CD4-positive, alpha-beta T cell treated with Interleukin-12 subunit alpha and Interleukin-12 subunit beta, for 1 hour (primary cell): ENCODE measurements around the gene NHP2.
"Not testable (repeated sequence)": the region's sequence is repeated elsewhere in the genome, so short reads cannot be mapped to it uniquely, and the experiment has no call there.

Experiments used
- DNase-seq: peaks from one replicate; pipeline ENCODE4 v3.0.0-alpha.2; 2020

NHP2 gene

DNA sequence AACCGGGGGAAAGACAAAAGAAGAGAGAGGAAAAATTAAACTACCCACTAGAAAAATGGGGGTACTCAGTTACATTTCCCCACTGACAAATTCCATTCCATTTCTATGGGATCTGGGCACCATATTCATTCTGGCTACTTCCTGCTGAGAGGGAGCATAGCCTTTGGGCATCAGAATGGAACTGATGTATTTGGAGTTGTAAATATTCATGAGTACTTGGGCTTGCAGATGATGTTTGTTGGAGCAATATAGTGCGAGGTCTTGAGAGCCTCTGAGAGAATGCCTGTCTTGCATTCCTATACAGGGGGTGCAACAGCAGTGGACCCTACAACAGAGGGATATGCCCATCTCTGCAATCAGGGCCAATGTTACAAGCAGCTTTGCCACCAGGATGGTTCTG lies 16.8 kb upstream of the NHP2 start:
- DNase-seq = no peak

DNA sequence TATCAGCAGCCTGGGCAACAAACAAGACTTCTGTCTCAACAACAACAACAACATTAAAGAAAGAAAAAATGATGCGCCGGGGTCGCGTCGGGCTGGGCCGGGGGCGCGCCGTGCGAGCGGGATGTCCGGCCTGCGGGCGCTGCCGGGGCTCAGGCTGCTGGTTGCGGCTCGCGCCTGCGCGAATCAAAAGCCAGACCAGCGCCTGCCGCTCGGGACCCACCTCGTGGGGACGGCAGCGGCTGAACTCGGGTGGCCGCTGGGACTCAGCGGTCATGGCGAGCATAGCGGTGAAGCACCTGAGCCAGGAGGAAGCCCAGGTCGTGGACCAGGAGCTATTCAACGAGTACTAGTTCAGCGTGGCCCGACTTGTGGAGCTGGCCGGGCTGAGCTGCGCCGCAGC lies 11.9 kb upstream of the NHP2 start:
- DNase-seq = no peak

DNA sequence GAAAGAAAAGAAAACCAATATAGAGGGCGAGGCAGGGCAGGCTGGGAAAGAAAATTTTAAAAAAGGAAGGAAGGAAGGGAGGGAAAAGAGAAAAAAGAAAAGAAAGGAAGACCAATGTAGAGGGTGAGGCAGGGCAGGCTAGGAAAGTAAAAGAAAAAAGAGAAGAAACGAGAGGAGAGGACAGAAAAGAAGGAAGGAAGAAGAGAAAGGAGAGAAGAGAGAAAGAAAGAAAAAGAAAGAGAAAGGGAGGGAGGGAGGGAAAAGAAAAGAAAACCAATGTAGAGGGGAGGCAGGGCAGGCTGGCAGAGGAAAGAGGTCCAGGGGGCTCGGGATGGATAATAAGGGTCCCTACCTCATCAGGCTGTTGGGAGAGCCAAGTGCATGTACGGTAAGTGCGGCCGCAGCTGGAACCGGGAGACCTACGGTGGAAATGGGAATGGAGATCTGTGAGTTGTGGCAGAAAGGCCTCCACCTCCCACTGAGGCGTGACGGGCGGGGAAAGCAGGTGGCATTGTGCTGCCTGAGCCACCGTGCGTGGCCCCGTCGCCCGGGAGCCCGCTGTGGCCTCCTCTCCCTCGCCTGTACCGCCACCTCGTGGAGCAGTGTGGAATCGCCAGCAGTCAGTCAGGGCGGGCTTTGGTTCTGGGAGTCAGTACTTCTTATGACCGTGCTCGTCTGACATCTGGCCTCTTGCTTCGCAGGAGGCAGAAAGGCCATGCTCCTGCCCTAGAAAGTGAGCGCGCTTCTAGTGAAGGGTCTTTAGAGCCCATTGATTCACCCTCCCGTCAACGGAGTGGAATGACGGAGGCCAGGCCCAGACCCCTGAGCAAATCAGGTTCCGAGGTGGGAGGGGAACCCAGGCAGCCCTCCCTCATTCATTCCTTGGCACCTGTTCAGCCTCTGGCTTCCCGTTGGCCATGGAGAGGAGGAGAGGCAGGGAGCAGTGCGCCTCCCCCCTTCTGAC lies 10.4 kb upstream of the NHP2 start:
- DNase-seq = peak; percentile 91

DNA sequence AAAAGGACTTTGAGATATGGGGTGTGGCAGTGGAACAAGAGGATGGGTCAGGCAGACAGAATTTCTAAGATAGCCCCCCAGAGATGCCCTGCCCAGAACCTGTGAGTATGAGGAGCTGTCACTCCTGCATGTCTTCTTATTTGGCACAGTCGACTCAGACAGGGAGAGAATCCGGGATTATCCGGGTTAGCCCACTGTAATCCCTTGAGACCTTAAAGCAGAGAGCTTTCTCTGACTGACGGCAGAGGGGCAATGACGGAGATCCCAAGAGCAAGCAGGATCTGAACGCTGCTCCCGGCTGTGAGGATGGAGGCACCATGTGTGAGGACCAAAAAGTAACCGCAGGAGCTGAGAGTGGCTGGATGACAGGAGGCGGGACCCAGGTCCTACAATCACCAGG lies 8.8 kb upstream of the NHP2 start:
- DNase-seq = no peak

DNA sequence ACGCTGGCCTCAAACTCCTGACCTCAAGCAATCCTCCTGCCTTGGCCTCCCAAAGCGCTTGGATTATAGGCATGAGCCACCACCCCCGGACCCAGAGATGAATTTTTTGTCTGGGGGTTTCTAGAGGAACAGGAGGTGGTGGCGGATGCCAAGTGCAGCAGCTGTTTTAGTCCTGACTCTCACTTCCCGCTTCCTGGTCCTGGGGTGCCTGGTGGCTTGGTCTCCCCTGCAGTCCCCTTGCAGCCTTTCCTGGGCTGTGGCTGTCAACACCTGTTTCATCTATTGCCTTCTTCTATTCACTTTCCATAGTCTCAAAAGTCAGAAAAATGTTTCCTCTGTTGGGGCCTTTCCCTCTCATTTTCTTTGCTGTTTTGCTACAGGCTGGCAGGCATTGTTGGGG lies 6.5 kb upstream of the NHP2 start:
- DNase-seq = no peak

DNA sequence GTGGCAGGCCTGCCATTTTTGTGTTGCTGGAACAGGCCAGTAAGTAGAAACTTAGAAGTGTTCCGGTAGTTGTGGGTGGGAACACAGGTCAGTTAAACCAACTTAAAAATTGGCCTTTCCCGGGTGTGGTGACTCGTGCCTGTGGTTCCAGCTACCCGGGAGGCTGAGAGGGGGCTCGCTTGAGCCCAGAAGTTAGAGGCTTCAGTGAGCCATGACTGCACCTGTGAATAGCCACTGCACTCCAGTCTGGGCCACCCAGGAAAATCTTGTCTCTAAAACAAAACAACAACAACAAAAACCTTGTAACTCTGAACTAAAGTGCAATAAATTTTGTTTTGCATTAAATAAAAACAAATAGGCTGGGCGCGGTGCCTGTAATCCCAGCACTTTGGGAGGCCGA lies 1.4 kb upstream of the NHP2 start:
- no peak for DNase-seq

DNA sequence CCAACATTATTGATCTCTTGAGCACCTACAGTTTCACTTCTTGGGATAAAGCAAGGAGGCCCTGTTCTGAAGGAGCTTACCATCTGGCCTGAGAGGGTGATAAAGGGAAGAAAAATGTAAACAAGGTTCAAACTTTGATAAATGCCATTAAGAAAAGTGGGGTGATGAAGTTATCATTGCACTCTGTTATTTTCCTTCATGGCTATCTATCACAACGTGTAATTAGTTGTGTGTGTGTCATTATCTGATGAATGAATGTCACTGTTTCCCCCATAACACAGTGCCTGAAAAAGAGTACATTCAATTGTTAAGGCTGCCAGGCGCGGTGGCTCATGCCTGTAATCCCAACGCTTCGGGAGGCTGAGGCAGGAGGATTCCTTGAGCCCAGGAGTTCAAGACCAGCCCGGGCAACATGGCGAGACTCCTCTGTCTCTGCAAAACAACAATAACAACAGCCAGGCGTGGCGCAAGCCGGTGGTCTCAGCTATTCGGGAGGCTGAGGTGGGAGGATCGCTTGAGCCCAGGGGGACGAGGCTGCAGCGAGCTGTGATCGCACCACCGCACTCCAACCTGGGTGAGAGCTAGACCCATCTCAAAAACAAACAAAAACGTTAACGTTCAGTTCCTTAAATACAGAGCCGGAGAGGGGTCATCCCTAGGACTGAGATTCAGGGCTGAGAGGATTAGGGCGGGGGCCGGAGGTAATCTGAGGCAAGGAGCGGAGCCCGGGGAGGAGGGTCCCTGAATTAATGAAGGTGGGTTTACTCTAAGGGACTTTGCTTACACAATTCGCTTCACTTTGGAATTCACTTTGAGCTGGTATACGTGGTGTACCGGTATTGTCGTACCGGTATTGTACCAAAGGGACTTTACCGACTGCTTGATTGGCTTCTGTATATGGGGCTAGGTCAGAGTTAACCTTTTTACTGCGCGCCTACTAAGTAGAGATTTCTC lies 917 bp downstream of the NHP2 start:
- DNase-seq = no peak

DNA sequence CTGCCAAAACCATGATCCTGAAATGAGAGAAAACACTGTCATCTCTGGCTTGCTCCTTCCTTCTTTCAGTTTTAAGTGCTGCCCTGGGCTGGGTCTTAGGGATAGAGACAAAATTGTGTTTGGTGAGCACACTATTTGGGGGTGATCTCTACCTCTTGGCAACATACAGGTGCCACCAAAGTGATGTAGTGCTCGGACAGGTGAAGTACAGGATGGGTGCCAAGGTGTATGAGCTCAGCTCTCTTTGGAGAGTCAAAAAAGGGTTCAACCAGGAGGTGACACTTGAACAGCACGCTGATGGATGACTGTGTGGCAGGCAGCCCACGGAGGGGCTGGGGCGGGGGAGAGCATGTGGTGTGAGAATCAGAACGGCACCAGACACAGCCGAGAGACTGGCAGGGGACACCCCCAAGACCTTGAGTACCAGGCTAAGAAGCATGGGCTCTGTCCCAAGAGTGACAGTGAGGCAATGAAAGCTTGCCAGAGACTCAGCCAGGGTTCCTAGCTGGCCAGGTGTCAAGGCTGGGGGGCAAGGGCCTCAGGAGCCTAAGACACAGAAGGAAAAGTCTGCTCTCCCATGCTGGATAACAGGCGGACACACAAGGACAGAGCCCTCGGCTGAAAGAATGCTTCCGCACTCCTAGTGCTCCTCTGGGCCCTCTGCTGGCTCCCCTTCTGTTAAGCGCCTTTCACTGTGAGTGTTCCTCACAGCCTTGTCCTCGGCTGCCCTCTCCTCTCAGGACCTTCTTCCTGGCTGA lies 2.5 kb downstream of the NHP2 start:
- no peak for DNase-seq

DNA sequence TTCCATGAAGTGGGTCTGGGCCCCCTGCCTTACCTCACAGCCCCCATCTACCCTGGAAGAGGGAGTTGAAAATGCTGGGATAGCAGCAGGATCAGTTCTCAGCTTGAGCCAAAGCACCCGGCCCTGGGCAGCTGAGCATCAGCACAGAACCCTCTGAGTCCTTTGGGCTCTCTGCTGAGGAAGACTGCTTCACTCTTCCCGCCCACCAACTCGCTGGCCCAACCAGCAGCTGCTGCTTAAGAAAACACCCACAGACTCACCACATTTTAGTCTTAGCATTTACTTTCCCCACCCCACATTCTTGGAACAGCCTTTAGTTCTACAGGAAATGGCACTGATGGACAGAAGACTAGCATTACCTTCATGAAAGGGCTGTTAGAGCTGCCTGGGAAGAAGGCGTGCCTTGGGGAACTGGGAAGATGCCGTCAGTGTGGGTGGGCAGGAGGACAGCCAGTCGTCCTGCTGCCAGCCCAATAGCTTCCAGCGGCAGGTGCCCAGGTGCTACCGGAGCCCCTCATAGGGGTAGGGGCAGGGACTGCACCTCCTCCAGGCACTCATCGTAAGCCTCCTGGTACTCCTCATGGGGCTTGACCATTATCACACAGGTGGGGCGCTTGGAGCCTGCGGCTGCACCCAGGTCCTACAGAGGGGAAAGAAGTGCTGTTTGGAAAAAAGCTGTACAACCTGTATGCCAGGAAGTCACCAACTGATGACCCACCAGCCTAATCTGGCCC lies 4.3 kb downstream of the NHP2 start:
- DNase-seq = no peak

DNA sequence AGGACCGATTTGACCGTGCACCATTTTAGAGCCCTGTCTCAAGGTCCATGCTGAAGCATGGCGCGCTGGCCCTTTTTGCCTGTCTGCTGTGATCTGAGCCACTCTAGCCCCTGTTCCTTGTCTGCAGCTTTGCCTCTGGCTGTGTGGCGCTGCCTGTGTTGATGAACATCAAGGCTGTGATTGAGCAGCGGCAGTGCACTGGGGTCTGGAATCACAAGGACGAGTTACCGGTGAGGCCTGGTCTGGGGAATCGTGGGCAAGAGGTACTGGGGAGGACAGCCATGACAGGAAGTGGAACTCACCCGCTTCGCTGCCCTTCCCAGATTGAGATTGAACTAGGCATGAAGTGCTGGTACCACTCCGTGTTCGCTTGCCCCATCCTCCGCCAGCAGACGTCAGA lies 6.3 kb downstream of the NHP2 start:
- no peak for DNase-seq

DNA sequence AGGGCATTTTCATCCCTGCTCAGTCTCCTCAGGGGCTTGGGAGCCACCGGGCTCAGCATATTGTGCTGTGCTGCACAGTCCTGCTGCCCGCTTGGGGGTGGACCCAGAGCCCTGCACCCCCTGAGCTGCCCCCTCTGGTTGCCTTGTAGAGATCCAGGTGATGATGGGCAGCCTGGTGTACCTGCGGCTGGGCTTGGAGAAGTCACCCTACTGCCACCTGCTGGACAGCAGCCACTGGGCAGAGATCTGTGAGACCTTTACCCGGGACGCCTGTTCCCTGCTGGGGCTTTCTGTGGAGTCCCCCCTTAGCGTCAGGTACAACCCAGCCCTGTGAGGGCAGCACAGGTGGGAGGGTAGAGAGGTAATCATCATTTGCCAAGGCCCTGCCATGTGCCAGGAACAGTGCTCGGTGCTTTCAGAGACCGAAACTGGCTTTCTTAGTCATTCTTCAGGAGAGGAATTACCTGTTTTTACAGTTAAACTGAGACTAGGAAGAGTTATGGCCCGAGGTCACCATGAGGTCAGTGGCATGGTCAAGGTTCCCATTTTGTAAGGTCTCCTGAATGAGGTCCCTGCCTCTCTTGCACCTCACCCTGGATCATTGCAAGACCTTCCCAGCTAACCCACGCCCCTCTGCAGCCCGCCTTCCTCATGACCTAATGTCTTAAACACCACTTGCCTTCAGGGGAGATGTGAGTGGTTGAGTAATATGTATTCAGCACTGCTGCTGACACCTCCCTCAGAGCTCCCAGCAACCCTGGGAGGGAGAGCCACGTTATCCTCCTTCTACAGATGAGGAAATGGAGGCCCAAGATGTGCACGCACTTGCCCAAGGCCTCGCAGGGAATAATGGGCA lies 7.5 kb downstream of the NHP2 start:
- peak; percentile 80 for DNase-seq

DNA sequence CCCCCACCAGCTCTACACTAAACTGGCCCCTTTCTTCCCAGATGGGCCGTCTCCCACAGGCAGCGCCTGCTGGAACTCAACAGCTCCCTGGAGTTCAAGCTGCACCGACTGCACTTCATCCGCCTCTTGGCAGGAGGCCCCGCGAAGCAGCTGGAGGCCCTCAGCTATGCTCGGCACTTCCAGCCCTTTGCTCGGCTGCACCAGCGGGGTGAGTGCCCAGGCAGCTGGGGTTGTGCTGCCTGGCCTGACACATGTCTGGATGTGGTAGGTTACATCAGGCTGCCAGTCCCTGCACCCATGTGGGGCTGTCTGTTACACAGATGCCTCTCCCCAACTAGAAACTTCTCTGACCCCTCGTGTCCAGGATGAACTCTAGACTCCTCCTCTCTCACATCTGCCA lies 9.8 kb downstream of the NHP2 start:
- no peak for DNase-seq

DNA sequence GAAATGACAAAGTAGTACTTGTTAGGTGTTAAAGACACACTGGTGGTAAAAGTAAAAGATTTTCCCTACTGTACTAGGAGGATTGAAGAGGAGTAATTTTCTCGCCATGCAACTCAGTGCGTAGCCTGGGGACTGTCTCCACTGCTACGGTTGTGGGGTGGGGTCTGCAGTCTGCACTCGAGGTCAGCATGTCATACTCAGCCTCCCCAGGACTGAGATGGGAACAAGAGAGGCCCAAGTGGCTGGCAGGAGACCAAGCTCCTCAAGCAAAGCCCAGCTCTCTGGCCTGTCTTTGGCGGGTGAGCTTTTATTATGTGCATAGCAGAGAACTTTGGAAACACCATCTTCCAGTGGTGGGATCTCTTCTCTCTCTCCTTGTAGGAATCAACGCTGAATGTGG lies 10.4 kb downstream of the NHP2 start:
- no peak for DNase-seq

DNA sequence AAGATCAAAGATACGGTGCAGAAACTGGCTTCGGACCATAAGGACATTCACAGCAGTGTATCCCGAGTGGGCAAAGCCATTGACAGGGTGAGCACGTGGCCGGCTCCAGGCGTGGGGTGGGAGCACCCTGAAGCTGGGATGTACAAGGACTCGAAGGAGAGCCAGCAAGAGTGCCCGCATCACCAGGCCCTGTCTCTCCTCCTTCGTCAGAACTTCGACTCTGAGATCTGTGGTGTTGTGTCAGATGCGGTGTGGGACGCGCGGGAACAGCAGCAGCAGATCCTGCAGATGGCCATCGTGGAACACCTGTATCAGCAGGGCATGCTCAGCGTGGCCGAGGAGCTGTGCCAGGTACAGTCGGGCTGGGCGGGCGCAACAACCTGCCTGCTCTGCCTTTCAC lies 11.0 kb downstream of the NHP2 start:
- no peak for DNase-seq

DNA sequence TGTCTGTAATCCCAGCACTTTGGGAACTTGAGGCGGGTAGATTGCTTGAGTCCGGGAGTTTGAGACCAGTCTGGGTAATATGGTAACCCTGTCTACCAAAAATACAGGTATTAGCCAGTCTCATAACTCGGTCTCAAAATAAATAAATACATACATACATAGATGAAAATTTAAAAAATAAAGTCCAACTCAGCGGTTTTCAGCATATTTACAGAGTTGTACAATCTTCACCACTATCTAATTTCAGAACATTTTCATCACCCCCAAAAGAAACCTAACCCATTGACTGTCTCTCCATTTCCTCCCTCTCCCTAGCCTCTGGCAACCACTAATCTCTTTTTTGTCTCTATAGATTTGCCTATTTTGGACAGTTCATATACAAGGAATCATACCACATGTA lies 12.1 kb downstream of the NHP2 start:
- DNase-seq = no peak

DNA sequence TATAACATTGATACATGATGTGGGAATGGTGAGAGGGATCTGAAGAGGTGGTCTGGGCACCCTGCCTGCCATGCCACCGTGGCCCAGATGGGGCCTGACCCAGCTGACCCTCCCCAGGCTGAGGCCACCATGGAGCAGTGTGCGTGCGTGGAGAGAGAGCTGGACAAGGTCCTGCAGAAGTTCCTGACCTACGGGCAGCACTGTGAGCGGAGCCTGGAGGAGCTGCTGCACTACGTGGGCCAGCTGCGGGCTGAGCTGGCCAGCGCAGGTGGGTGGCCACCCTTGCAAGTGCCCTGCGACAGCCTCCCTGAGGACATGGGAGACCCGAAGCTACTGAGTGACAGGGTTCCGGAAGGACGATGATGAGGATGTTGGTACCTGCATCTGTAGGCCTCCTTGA lies 15.7 kb downstream of the NHP2 start:
- DNase-seq = no peak

DNA sequence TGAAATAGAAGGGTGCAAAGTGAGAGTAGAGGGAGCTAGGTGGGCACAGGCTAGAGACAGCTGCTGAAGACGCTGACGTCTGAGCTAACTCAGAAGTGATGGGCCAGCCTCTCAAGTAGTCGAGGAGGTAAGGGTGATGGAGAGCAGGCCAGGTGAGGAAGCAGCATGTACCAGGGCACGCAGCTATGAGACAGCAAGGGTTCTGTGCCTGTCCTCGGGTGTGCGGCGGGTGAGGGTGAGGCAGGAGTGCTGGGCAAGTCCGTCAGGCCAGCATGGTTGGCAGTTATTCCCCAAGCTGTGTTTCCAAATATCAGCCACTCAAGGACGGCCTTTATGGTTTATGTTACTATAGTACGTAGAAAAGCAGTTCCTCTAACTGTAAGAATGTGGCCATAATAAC lies 16.7 kb downstream of the NHP2 start:
- no peak for DNase-seq

DNA sequence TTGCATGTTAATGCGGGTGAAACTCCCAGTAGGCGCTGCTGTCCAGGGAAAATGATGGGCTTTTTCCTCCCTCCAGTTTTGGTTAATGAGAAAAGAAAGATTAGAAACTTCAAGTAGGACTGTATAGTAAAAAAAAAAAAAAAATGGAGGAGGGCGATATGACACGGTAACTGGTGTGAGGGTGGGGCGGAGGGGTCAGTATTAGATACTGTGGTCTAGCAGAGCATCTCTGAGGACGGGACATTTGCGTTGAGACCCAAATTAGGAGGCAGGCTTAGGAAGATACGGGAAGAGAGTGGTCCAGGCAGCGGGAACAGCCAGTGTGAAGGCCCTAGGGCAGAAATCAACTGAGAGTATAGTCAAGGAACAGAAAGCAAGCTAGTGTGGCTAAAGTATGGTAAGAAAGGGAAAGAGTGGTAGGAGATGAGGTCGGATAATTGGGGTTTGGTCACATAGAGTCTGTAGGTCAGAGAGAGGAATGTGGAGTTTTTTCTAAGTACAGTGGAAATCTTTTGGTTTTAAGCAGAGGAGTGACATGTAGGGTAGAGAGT lies 22.2 kb downstream of the NHP2 start:
- DNase-seq = no peak

DNA sequence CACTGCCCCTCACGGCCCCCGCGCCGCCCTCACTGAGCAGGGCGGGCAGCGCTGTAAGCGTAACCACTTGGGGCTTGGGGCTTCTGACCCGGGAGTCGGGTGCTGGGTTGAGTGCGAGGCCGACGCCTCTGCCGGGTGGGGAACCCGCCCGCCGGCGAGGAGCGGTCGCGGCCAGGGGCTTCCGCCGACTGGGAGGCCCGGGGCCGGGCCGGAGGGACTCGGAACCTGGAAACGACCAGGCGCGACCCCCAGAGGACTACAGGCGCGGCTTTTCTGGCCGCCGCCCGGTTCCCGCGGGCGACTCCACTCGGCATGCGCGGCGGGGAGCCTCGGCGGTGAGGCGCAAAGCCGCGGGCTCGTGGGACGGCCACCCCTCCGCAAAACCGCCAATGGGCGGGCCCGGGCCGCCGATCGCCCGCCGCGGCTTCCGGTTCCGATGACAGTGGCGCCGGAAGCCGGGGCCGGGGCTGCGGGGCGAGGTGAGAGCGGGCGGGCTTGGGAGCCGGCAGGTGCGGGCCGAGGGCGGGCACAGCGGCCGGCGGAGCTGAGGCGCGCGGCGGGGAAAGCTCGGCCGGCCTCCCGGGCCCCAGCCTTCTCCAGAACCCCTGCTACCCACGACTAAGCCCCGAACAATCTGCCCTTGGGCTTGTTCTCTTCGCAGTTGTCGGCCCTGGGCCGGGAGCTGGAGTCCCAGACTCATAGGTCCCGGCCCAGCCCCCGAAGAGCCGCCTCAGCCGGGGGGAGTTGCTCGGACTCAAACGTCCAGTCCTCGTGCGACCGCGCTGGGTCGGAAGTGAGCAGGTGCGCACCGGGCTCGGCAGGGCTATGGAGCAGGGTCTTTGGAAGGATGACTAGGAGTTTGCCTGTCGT lies 22.9 kb downstream of the NHP2 start, which contains the start of gene RMND5B:
Gene RMND5B, plus strand, starts transcription at position 439 of the 870 bp plus-strand sequence. CDS start 7,106 bp downstream, outside the sequence.
- peak; percentile 88 for DNase-seq

DNA sequence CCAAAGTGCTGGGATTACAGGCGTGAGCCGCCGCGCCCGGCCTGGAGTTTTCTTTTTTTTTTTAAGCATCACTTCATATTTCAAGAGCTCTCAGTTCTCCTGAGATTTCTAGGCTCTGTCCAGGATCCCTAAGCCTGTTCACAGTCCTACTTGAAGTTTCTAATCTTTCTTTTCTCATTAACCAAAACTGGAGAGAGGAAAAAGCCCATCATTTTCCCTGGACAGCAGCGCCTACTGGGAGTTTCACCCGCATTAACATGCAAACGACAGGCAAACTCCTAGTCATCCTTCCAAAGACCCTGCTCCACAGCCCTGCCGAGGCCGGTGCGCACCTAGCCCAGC lies 23.5 kb downstream of the NHP2 start:
- not testable (repeated sequence) for DNase-seq
